ENCODE measurements around the gene RNF114. TPM values are rescaled to one million over a fixed set of nuclear protein-coding genes. Genes with fewer than 3 reads are reported as not detected.

The RNF114 gene
- total RNA-seq, 6 experiments from 2014 or later: 51.6 to 61.0 (median 56.1) TPM

GRCh38 chr20:49925901-49926454 lies 10.2 kb upstream of the RNF114 start:
- Mint-ChIP-seq H3K36me3 (ENCODE audit: low read depth) (no peaks in the 10 kb centered on the region; the same call in 1 of the 2 replicates), H3K4me1 (ENCODE audit: low read depth) (peaks cover 22% of the 10 kb centered on the region), H3K27ac (no peak overlapping the region), H3K4me3 (no peak overlapping the region), H3K27me3 (ENCODE audit: insufficient read depth) (peaks cover 5% of the 10 kb centered on the region), H3K9me3 (no peaks in the 10 kb centered on the region)
- DNase-seq: no peak
- TF ChIP-seq CTCF (IDR thresholded peaks at IDR 0.05): no peak

- TF ChIP-seq CTCF (IDR thresholded peaks at IDR 0.05): peak; percentile 97
- DNase-seq: peak; percentile 79
- Mint-ChIP-seq H3K36me3 (ENCODE audit: low read depth) (no peaks in the 10 kb centered on the region; the same call in 1 of the 2 replicates), H3K9me3 (no peaks in the 10 kb centered on the region), H3K4me1 (ENCODE audit: low read depth) (peaks cover 22% of the 10 kb centered on the region), H3K27ac (peak overlapping the region; percentile 68), H3K27me3 (ENCODE audit: insufficient read depth) (no peaks in the 10 kb centered on the region; the same call in 1 of the 2 replicates), H3K4me3 (peak overlapping the region; percentile 60)
Observed at GRCh38 chr20:49928411-49929141, 7.6 kb upstream of the RNF114 start.

- DNase-seq: no peak
- TF ChIP-seq CTCF (IDR thresholded peaks at IDR 0.05): no peak
- H3K4me3 Mint-ChIP-seq: peak overlapping the region; percentile 60
- H3K4me1 Mint-ChIP-seq (ENCODE audit: low read depth): peaks cover 22% of the 10 kb centered on the region
- no peaks in the 10 kb centered on the region for H3K9me3 Mint-ChIP-seq
- peak overlapping the region; percentile 68; the same call in 1 of the 2 replicates for H3K27ac Mint-ChIP-seq
- H3K36me3 Mint-ChIP-seq (ENCODE audit: low read depth): no peaks in the 10 kb centered on the region; the same call in 1 of the 2 replicates
- H3K27me3 Mint-ChIP-seq (ENCODE audit: insufficient read depth): no peaks in the 10 kb centered on the region; the same call in 1 of the 2 replicates
Observed at GRCh38 chr20:49929142-49929494, 7.1 kb upstream of the RNF114 start.

GRCh38 chr20:49935746-49936152 lies 448 bp upstream of the RNF114 start:
- Mint-ChIP-seq H3K9me3 (no peaks in the 10 kb centered on the region), H3K4me3 (peak overlapping the region; percentile 99; the same call in 1 of the 2 replicates), H3K4me1 (ENCODE audit: low read depth) (peaks cover 33% of the 10 kb centered on the region), H3K27ac (no peak overlapping the region), H3K27me3 (ENCODE audit: insufficient read depth) (peaks cover 2% of the 10 kb centered on the region), H3K36me3 (ENCODE audit: low read depth) (peaks cover 7% of the 10 kb centered on the region; the same call in 1 of the 2 replicates)
- DNase-seq: no peak
- TF ChIP-seq CTCF (IDR thresholded peaks at IDR 0.05): no peak

GRCh38 chr20:49937027-49937929 lies 1.1 kb downstream of the RNF114 start:
- H3K36me3 Mint-ChIP-seq (ENCODE audit: low read depth): peaks cover 15% of the 10 kb centered on the region
- no peak for DNase-seq
- H3K27ac Mint-ChIP-seq: peak overlapping the region; percentile 76
- peak overlapping the region; percentile 99 for H3K4me3 Mint-ChIP-seq
- H3K27me3 Mint-ChIP-seq (ENCODE audit: insufficient read depth): peaks cover 2% of the 10 kb centered on the region
- no peaks in the 10 kb centered on the region for H3K9me3 Mint-ChIP-seq
- peaks cover 33% of the 10 kb centered on the region for H3K4me1 Mint-ChIP-seq (ENCODE audit: low read depth)
- TF ChIP-seq CTCF (IDR thresholded peaks at IDR 0.05): no peak

All from HFFc6 (cell line).